NCI-H2107 (cell line): ENCODE measurements around the gene NRIP1.
"Not testable (repeated sequence)": the region's sequence is repeated elsewhere in the genome, so short reads cannot be mapped to it uniquely, and the experiment has no call there.

Experiments used
- DNase-seq: peaks from one replicate; lab custom pipeline; 2025; lab: John Stamatoyannopoulos, UW

NRIP1 gene

GRCh38 chr21:14975136-14975919, 89.5 kb downstream of the NRIP1 start:
- no peak for DNase-seq

DNA sequence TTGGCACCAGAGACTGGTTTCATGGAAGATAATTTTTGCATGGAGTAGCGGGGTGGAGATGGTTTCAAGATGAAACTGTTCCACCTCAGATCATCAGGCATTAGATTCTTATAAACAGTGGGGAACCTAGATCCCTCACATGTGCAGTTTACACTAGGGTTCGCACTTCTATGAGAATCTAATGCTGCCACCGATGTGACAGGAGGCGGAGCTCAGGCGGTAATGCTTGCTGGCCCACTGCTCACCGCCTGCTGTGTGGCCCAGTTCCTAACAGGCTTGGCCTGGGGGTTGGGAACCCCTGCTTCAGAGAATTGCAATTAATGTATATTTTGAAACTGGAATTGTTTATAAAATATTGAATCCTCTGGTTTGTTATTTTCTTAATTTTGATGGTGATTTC, 92.1 kb downstream of the NRIP1 start:
- DNase-seq: no peak

DNA sequence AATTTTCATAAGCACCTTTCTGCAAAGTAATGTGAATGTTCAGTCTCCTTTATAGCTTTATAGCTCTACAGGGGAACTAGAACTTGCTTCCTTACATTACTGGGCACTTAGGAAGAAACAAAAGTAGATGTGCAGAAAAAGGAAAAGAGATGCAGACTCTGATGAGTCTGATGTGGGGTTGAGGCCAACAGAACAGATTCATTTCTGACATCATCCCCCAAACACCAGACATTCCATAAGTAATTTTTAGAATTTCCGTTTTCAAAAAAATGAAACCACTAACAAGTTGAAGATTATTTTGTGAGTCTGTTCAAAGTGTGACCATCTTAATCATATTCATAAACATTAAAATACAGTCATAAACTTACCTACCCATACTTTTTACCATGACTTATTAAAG, 96.0 kb downstream of the NRIP1 start:
- no peak for DNase-seq

DNA sequence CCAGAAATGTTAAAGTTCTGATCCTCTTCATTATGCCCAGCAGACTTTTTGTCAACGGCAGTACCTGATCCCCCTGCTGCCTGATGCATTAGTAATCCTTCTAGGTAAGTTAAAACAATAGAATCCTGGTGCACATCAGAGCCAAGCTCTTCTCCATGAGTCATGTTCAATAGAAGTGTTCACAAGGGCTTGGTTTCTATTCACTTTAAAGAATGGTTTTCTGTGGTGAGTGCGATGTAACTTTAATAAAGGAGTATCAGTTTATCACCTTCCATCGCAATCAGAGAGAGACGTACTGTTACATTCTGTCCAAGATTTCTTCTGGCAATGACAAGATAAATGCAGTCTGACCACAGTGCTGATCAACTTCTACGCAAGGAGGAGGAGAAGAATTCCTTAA, 96.8 kb downstream of the NRIP1 start:
- no peak for DNase-seq

- DNase-seq: no peak
Measured at GRCh38 chr21:14964621-14965020, 100.2 kb downstream of the NRIP1 start.

DNA sequence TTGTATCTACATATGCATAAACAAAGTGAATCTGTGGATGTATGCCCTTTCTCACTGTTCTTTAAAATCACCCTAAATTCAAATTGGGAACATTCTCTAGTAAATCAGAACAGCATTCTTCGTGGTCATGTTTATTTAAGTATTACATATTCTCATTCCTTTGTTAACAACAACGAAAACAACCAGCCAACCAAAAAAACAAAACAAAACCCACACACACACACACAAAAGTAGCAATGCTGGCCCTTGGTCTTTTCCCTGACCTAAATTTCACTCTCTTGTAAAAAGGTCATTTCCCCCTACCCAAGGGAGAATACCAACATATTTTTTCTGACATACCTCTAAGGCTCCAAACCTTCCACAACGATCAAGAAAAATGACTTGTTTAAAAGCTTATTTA, 102.6 kb downstream of the NRIP1 start:
- no peak for DNase-seq

GRCh38 chr21:14961502-14961901, 103.3 kb downstream of the NRIP1 start:
- DNase-seq: no peak

DNA sequence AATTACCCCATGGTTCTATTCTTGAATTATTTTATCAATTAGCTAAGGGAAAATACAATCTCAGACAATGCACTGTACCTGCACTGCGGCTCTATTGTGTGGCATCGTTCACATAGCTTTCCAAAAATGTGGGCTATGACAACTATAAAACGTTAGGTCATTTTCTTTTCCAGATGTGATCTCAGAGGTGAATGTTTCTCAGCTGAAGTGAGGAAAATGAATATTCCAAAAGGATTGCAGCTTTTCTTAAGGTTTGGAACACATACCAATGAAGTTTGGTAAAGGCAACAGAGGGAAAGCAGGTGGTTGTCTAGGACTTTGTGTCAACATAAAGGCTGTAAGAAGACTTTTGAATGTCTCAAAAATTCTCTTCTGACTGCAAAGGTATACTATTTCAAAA, 105.5 kb downstream of the NRIP1 start:
- no peak for DNase-seq

DNA sequence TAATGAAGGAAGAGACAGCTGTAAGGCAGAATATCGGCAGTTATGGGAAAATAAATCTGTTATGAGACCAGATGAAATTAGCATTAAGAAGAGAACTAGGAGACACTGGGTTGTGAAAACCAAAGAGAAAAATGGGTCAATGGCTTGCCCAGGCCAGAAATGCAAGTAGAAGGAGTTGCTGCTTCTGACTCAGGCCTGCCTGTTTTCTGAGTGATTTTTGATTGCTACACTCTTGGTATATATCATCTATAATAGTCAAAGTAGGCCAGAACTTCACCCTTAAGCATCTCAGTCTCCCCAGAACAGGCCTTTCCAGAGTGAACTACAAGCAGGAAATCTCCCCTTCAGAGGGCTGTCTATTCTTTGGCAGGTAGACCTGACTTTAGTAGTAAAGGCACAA, 107.0 kb downstream of the NRIP1 start:
- no peak for DNase-seq

GRCh38 chr21:14956807-14957206, 108.0 kb downstream of the NRIP1 start:
- DNase-seq: no peak

GRCh38 chr21:14955936-14956520, 108.8 kb downstream of the NRIP1 start:
- DNase-seq: no peak

GRCh38 chr21:14952916-14953315, 111.9 kb downstream of the NRIP1 start:
- no peak for DNase-seq

DNA sequence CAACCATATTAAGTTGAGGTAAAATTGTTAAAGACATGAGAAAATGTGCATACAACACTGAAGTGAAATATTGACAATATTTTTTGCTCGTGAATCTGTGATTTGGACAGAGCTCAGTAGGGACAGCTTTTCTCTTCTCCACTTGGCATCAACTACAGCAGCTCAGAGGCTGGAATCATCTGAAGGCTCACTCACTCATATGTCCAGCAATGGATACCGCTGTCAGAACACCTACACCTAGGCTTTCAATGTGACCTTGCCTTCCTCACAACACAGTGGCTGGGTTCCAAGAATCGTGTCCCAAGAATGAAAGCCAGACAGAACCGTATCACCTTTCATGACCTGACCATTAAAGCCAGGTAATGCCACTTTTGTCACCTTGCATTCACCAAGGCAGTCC, 115.2 kb downstream of the NRIP1 start:
- DNase-seq: no peak

DNA sequence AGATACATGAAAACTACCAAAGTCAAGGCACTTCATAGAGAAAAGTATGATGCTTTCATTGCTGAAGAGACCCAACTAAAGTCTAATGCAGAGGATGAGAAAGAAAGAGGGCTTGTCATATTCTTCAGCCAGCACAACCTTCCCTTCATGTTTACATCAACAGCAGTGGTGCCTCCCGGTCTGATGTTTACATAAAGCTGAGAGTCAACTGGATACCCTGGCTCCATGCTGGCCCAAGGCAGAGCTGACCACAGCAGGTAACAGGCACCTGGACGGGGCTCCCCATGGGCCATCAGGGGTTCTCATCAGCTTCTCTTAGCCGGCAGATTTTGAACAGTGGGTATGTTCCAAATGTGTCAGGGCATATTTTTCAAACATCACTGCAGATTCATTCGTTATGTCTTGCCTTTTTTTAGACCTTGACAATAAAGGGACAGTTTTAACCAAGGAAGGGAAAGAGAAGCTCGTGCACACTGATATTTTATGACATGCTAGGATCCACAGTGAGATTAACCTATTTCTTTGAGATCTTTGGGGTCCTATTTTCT, 117.1 kb downstream of the NRIP1 start:
- no peak for DNase-seq

GRCh38 chr21:14945176-14945575, 119.6 kb downstream of the NRIP1 start:
- DNase-seq: no peak

- no peak for DNase-seq
Measured at GRCh38 chr21:14943616-14944015, 121.2 kb downstream of the NRIP1 start.

- no peak for DNase-seq
Measured at GRCh38 chr21:14942801-14943490, 121.9 kb downstream of the NRIP1 start.

DNA sequence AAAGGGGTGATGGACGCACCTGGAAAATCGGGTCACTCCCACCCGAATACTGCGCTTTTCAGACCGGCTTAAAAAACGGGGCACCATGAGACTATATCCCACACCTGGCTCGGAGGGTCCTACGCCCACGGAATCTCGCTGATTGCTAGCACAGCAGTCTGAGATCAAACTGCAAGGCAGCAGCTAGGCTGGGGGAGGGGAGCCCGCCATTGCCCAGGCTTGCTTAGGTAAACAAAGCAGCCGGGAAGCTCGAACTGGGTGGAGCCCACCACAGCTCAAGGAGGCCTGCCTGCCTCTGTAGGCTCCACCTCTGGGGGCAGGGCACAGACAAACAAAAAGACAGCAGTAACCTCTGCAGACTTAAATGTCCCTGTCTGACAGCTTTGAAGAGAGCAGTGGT, 137.5 kb downstream of the NRIP1 start:
- DNase-seq: not testable (repeated sequence)

GRCh38 chr21:14926186-14926585, 138.6 kb downstream of the NRIP1 start:
- no peak for DNase-seq

- DNase-seq: no peak
Measured at GRCh38 chr21:14923468-14923867, 141.3 kb downstream of the NRIP1 start.

DNA sequence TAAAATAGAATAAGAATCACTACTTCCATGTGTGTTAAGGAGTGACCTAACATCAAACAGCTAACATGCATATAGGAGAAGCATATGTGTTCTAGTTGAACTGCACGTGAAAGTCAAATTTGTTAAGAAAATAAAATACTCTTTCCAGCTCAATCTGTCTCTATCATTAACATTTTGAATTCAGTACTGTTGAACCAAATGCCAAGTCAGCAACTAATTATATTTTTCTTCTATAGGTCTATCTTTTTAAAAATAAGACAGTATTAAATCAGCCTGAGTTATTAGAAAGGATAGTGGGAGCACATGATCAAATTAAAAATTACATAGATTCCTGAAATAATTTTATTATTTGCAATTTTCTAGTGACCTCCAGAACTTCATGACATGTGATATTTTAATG, 141.8 kb downstream of the NRIP1 start:
- no peak for DNase-seq

GRCh38 chr21:14918527-14918926, 146.3 kb downstream of the NRIP1 start:
- DNase-seq: no peak

DNA sequence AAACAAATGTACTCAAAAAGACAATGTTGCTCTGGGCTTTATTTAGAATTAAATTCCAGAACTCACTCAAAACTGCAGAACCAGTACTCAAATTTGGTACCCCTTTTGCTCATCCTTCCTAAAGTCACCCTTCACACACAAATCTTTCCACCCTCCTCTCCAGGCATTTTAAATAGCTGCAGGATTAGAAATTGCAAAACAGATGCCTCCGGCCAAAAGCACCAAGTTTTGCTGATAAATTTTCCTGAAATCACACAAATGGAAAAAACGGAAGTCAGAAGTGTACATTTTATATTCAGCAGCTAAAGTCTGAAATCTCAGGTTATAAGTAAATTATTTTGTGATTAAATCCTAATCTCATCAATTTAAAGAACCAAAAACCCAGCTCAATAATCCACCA, 147.0 kb downstream of the NRIP1 start:
- DNase-seq: no peak
